ENCODE measurements around the gene ANKFN1. TPM values are rescaled to one million over a fixed set of nuclear protein-coding genes. Genes with fewer than 3 reads are reported as not detected.

The ANKFN1 gene
- total RNA-seq, 2 donors from 2014 or later, result 0.26 to 0.33 TPM

- ATAC-seq (no peak), DNase-seq (no peak)
- H3K36me3 ChIP-seq (replicated peaks in 1 of 2; ENCODE audit: insufficient read depth in 1 of 2, low read depth in 2 of 2), result no peaks in the 10 kb centered on the region
- 60 to 88% methylated on average over 3 to 8 of the region's 8 CpGs for whole genome bisulfite sequencing, 2 donors
- H3K4me3 ChIP-seq, result no peak overlapping the region
- no peaks in the 10 kb centered on the region for H3K27me3 ChIP-seq
- H3K9me3 ChIP-seq, result no peaks in the 10 kb centered on the region
- TF ChIP-seq POLR2A (IDR thresholded peaks at IDR 0.05) (no peak), CTCF (IDR thresholded peaks at IDR 0.05) (no peak)
- no peak overlapping the region for H3K27ac ChIP-seq
- intact Hi-C loops (cut with DNase I), result no loop called here
- no peaks in the 10 kb centered on the region for H3K4me1 ChIP-seq
These were observed 404.4 kb downstream of the ANKFN1 start for GRCh38 chr17:56557682-56558081.

DNA sequence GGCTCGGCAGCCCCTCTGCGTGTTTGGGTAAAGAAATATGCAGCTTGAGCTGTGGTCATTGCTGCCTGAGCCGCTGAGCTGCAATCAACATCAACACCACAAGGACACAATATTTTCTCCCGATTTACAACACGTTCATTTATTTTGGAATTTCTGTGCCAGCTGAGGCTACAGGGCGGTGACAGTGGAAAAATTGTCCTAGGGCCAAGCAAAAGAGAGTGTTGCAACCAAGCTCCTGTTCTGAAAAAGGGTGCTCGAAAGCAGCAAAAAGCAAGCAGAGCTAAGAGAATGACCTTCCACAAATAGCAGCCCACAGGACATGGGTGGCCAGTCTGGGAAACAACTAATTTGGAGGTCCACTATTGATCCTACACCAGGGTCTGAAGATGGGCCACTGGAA lies 404.8 kb downstream of the ANKFN1 start:
- whole genome bisulfite sequencing, 2 donors, result 74% methylated on average over 7 of the region's 7 CpGs
- DNase-seq (no peak), ATAC-seq (no peak)
- Histone ChIP-seq H3K9me3 (no peaks in the 10 kb centered on the region), H3K27me3 (no peaks in the 10 kb centered on the region), H3K27ac (no peak overlapping the region), H3K4me3 (no peak overlapping the region), H3K36me3 (replicated peaks in 1 of 2; ENCODE audit: insufficient read depth in 1 of 2, low read depth in 2 of 2) (no peaks in the 10 kb centered on the region), H3K4me1 (no peaks in the 10 kb centered on the region)
- intact Hi-C loops (cut with DNase I), result no loop called here
- TF ChIP-seq CTCF (IDR thresholded peaks at IDR 0.05), result no peak
- no peak for TF ChIP-seq POLR2A (IDR thresholded peaks at IDR 0.05)

Small RNA genes within 50 kb of the gene (small RNA-seq; reads per million reads assigned to genes)
- not detected for gene AC006600.1

Measured in body of pancreas (tissue), 4 donors.